RPMI8226 (cell line): Measurements from ENCODE around the gene FXYD1.
"Not testable (repeated sequence)": the region's sequence is repeated elsewhere in the genome, so short reads cannot be mapped to it uniquely, and the experiment has no call there.

Experiments used
- DNase-seq: peaks from one replicate; pipeline ENCODE4 v3.0.0-alpha.2; 2015

Gene FXYD1

GRCh38 chr19:35138305-35138892 is at the start of gene FXYD1:
FXYD1 (plus strand) TSS chr19:35138824; CDS start chr19:35140080, 1,256 bp downstream.
- DNase-seq, result no peak

- DNase-seq, result no peak
Observed at GRCh38 chr19:35089554-35089953, 49.1 kb upstream of the FXYD1 start.

- DNase-seq, result no peak
Observed at GRCh38 chr19:35090160-35090505, 48.5 kb upstream of the FXYD1 start.

GRCh38 chr19:35090506-35091214 is 48.0 kb upstream of the FXYD1 start:
- peak; percentile 58 for DNase-seq

GRCh38 chr19:35093430-35093829 is 45.2 kb upstream of the FXYD1 start:
- DNase-seq, result no peak

GRCh38 chr19:35093941-35094647 is 44.5 kb upstream of the FXYD1 start:
- no peak for DNase-seq

GRCh38 chr19:35094656-35095055 is 44.0 kb upstream of the FXYD1 start:
- no peak for DNase-seq

GRCh38 chr19:35095667-35096368 is 42.8 kb upstream of the FXYD1 start:
- DNase-seq, result no peak

- peak; percentile 66 for DNase-seq
Observed at GRCh38 chr19:35098413-35099049, 40.1 kb upstream of the FXYD1 start.

GRCh38 chr19:35099155-35099896 is 39.3 kb upstream of the FXYD1 start:
- no peak for DNase-seq

GRCh38 chr19:35099897-35100275 is 38.7 kb upstream of the FXYD1 start:
- DNase-seq, result no peak

GRCh38 chr19:35100588-35101533 is 37.8 kb upstream of the FXYD1 start:
- DNase-seq, result no peak

GRCh38 chr19:35101949-35102348 is 36.7 kb upstream of the FXYD1 start:
- not testable (repeated sequence) for DNase-seq

GRCh38 chr19:35103614-35104013 is 35.0 kb upstream of the FXYD1 start:
- DNase-seq, result not testable (repeated sequence)

- DNase-seq, result no peak
Observed at GRCh38 chr19:35104361-35104760, 34.3 kb upstream of the FXYD1 start.

- DNase-seq, result no peak
Observed at GRCh38 chr19:35105047-35105410, 33.6 kb upstream of the FXYD1 start.

- no peak for DNase-seq
Observed at GRCh38 chr19:35105411-35106290, 33.0 kb upstream of the FXYD1 start.

GRCh38 chr19:35106291-35106583 is 32.4 kb upstream of the FXYD1 start:
- DNase-seq, result no peak

- no peak for DNase-seq
Observed at GRCh38 chr19:35106898-35107541, 31.6 kb upstream of the FXYD1 start.

- DNase-seq, result no peak
Observed at GRCh38 chr19:35107545-35107944, 31.1 kb upstream of the FXYD1 start.
